H9 (cell line): ENCODE results near the gene CCDC110. TPM values are rescaled to one million over a fixed set of nuclear protein-coding genes. Genes with fewer than 3 reads are reported as not detected.

Experiments used
- DNase-seq: peaks from one replicate; pipeline ENCODE4 v3.0.0-alpha.2; 2017
- H2AFZ ChIP-seq: one replicate; pipeline ENCODE4 v1.6.1; 2013; ENCODE audit warnings: mild to moderate bottlenecking, low read length, control low read depth, moderate library complexity
- H2AK5ac ChIP-seq: 2 replicates; pipeline ENCODE4 v1.6.1; 2013; ENCODE audit warnings: low read length, control low read depth, mixed read lengths; ENCODE audit not compliant: insufficient read length
- H2BK120ac ChIP-seq: one replicate; pipeline ENCODE4 v1.6.1; 2013; ENCODE audit warnings: low read depth, mild to moderate bottlenecking, low read length, control low read depth, inconsistent platforms; ENCODE audit not compliant: poor library complexity, severe bottlenecking
- H2BK12ac ChIP-seq: 2 replicates; pipeline ENCODE4 v1.6.1; 2013; ENCODE audit warnings: low read length, control low read depth, mixed read lengths, low read depth; ENCODE audit not compliant: insufficient read length
- H2BK15ac ChIP-seq: 2 replicates; pipeline ENCODE4 v1.6.1; 2013; ENCODE audit warnings: low read depth, low read length, control low read depth
- H2BK20ac ChIP-seq: one replicate; pipeline ENCODE4 v1.6.1; 2013; ENCODE audit warnings: low read depth, mild to moderate bottlenecking, low read length, control low read depth, inconsistent platforms; ENCODE audit not compliant: poor library complexity, severe bottlenecking
- H2BK5ac ChIP-seq: 2 replicates; pipeline ENCODE4 v1.6.1; 2013; ENCODE audit warnings: low read length, control low read depth, mixed read lengths; ENCODE audit not compliant: insufficient read length
- H3K14ac ChIP-seq: 2 replicates; pipeline ENCODE4 v1.6.1; 2013; ENCODE audit warnings: low read length, control low read depth; ENCODE audit not compliant: insufficient read depth
- H3K18ac ChIP-seq: 2 replicates; pipeline ENCODE4 v1.6.1; 2013; ENCODE audit warnings: low read depth, mild to moderate bottlenecking, mixed read lengths, low read length, control low read depth; ENCODE audit not compliant: insufficient read length
- H3K23ac ChIP-seq: 2 replicates; pipeline ENCODE4 v1.6.1; 2013; ENCODE audit warnings: low read length, control low read depth, mixed read lengths, low read depth; ENCODE audit not compliant: insufficient read length
- H3K23me2 ChIP-seq: 2 replicates; pipeline ENCODE4 v1.6.1; 2013; ENCODE audit warnings: low read depth, mild to moderate bottlenecking, mixed read lengths, low read length, control low read depth; ENCODE audit not compliant: insufficient read length, poor library complexity, severe bottlenecking
- H3K27ac ChIP-seq: 2 replicates; pipeline ENCODE4 v1.5.1; 2013; ENCODE audit warnings: low read length, control low read depth, mixed read lengths, low read depth; ENCODE audit not compliant: insufficient read length
- H3K27me3 ChIP-seq: 2 replicates; pipeline ENCODE4 v1.6.1; 2013; ENCODE audit warnings: low read length, control low read depth, inconsistent platforms; ENCODE audit not compliant: insufficient read depth
- H3K4ac ChIP-seq: 2 replicates; pipeline ENCODE4 v1.6.1; 2013; ENCODE audit warnings: low read depth, mild to moderate bottlenecking, control low read depth, inconsistent platforms, low read length, moderate library complexity
- H3K4me1 ChIP-seq: 2 replicates; pipeline ENCODE4 v1.6.1; 2013; ENCODE audit warnings: low read length, control low read depth, inconsistent platforms; ENCODE audit not compliant: insufficient read depth
- H3K4me2 ChIP-seq: 2 replicates; pipeline ENCODE4 v1.6.1; 2013; ENCODE audit warnings: low read length, control low read depth, mixed read lengths; ENCODE audit not compliant: insufficient read length, insufficient read depth
- H3K56ac ChIP-seq: 2 replicates; pipeline ENCODE4 v1.6.1; 2013; ENCODE audit warnings: low read depth, mild to moderate bottlenecking, mixed read lengths, low read length, control low read depth; ENCODE audit not compliant: insufficient read length
- H3K79me1 ChIP-seq: 2 replicates; pipeline ENCODE4 v1.6.1; 2013; ENCODE audit warnings: low read depth, mild to moderate bottlenecking, moderate library complexity, low read length, control low read depth, inconsistent platforms; ENCODE audit not compliant: insufficient read depth, poor library complexity, severe bottlenecking
- H3K79me2 ChIP-seq: 2 replicates; pipeline ENCODE4 v1.6.1; 2013; ENCODE audit warnings: low read length, control low read depth, inconsistent platforms; ENCODE audit not compliant: insufficient read depth
- H3K9ac ChIP-seq: 2 replicates; pipeline ENCODE4 v1.6.1; 2013; ENCODE audit warnings: low read length, control low read depth, mixed read lengths; ENCODE audit not compliant: insufficient read length; ENCODE audit errors: extremely low read depth
- H3K9me3 ChIP-seq: one replicate; pipeline ENCODE4 v1.6.1; 2013; ENCODE audit warnings: low read depth, low read length, inconsistent platforms; ENCODE audit not compliant: control insufficient read depth
- H3T11ph ChIP-seq: one replicate; pipeline ENCODE4 v1.6.1; 2013; ENCODE audit warnings: mild to moderate bottlenecking, low read length, control low read depth, inconsistent platforms
- H4K20me1 ChIP-seq: one replicate; pipeline ENCODE4 v1.6.1; 2013; ENCODE audit not compliant: control insufficient read depth, insufficient read length, insufficient read depth
- H4K5ac ChIP-seq: 2 replicates; pipeline ENCODE4 v1.6.1; 2013; ENCODE audit warnings: low read depth, mild to moderate bottlenecking, mixed read lengths, low read length, control low read depth; ENCODE audit not compliant: insufficient read length
- H4K8ac ChIP-seq: replicated peaks from 2 replicates; pipeline ENCODE4 v1.6.1; 2013; ENCODE audit warnings: low read length, control low read depth, mixed read lengths, low read depth; ENCODE audit not compliant: insufficient read length
- H4K91ac ChIP-seq: 2 replicates; pipeline ENCODE4 v1.6.1; 2013; ENCODE audit warnings: low read depth, mild to moderate bottlenecking, moderate library complexity, mixed read lengths, low read length, control low read depth; ENCODE audit not compliant: insufficient read length
- H3K27ac Mint-ChIP-seq, 3 experiments: 2 replicates in 2 of 3; 3 replicates in 1 of 3; pipeline ENCODE4 v1.8.0; 2020 to 2021; ENCODE audit warnings: mixed read lengths in 3 of 3, mild to moderate bottlenecking in 1 of 3, moderate library complexity in 1 of 3
- H3K27me3 Mint-ChIP-seq: 2 replicates; pipeline ENCODE4 v1.8.0; 2021; ENCODE audit warnings: low read depth, mild to moderate bottlenecking, moderate library complexity, mixed read lengths
- H3K36me3 Mint-ChIP-seq, 3 experiments: 2 replicates in 2 of 3; 3 replicates in 1 of 3; pipeline ENCODE4 v1.8.0; 2020 to 2021; ENCODE audit warnings: low read depth in 3 of 3, mixed read lengths in 3 of 3; ENCODE audit not compliant: insufficient read depth in 1 of 3
- H3K4me1 Mint-ChIP-seq, 2 experiments: 2 replicates each; pipeline ENCODE4 v1.8.0; 2020; ENCODE audit warnings: mixed read lengths in 2 of 2
- H3K4me3 Mint-ChIP-seq, 2 experiments: 2 replicates in 1 of 2; 3 replicates in 1 of 2; pipeline ENCODE4 v1.8.0; 2020 to 2021; ENCODE audit warnings: mild to moderate bottlenecking in 2 of 2, mixed read lengths in 2 of 2, moderate library complexity in 1 of 2
- H3K9me3 Mint-ChIP-seq, 2 experiments: 2 replicates in 1 of 2; 3 replicates in 1 of 2; pipeline ENCODE4 v1.8.0; 2020; ENCODE audit warnings: mild to moderate bottlenecking in 2 of 2, mixed read lengths in 2 of 2, moderate library complexity in 1 of 2
- CTCF ChIP-seq: fragments of 200-600 bp; sonication (generic); conservative IDR thresholded peaks from 3 replicates; pipeline ENCODE4 v1.8.0; 2021; ENCODE audit warnings: antibody characterized with exemption, mild to moderate bottlenecking
- WGBS: extraction: QIAGEN DNeasy Blood & Tissue Kit; methylation state at CpG from one replicate; pipeline ENCODE4 v1.1.7; 2013; ENCODE audit warnings: missing lambda C conversion rate, low lambda C conversion rate, mixed read lengths; ENCODE audit not compliant: insufficient read length; ENCODE audit errors: extremely low coverage; 5-methylcytosine and 5-hydroxymethylcytosine counted together
- total RNA-seq: library from RNA; stranded (reverse); gene quantifications from 2 replicates; pipeline ENCODE4 v1.2.1, GENCODE V29; 2021

CCDC110 gene
- total RNA-seq, 1 experiment from 2014 or later: 2.3 TPM

- H3K4me1 Mint-ChIP-seq: no peaks in the 10 kb centered on the region
Measured at GRCh38 chr4:185441479-185441878, 30.1 kb downstream of the CCDC110 start.

More at GRCh38 chr4:185441479-185441878, 30.1 kb downstream of the CCDC110 start:
- Histone ChIP-seq H4K20me1 (no peaks in the 10 kb centered on the region), H2BK20ac (no peak overlapping the region), H3K9me3 (no peaks in the 10 kb centered on the region), H2BK12ac (no peak overlapping the region), H3K4ac (no peak overlapping the region), H3K79me1 (no peaks in the 10 kb centered on the region), H3K4me2 (no peak overlapping the region), H2AFZ (no peak overlapping the region), H3K14ac (no peak overlapping the region), H3K4me1 (no peaks in the 10 kb centered on the region), H3K79me2 (no peaks in the 10 kb centered on the region), H4K91ac (no peak overlapping the region), H3T11ph (no peak overlapping the region), H3K23ac (no peak overlapping the region), H4K5ac (no peak overlapping the region), H2BK15ac (no peak overlapping the region), H4K8ac (no peak overlapping the region), H3K27ac (no peak overlapping the region), H3K23me2 (no peaks in the 10 kb centered on the region), H2BK120ac (no peak overlapping the region), H3K56ac (no peak overlapping the region), H3K27me3 (no peaks in the 10 kb centered on the region; the same call in 1 of the 2 replicates), H2AK5ac (no peak overlapping the region), H3K18ac (no peak overlapping the region), H3K9ac (no peak overlapping the region), H2BK5ac (no peak overlapping the region)
- H3K36me3 Mint-ChIP-seq: no peaks in the 10 kb centered on the region
- H3K27ac Mint-ChIP-seq: no peak overlapping the region
- no peaks in the 10 kb centered on the region for H3K27me3 Mint-ChIP-seq
- no peak overlapping the region for H3K4me3 Mint-ChIP-seq
- no peak for TF ChIP-seq CTCF
- no CpG with 5 or more reads among the region's 2 CpGs for WGBS
- no peaks in the 10 kb centered on the region for H3K9me3 Mint-ChIP-seq
- DNase-seq: no peak
